ENCODE results near the gene TICRR.

The TICRR gene

DNA sequence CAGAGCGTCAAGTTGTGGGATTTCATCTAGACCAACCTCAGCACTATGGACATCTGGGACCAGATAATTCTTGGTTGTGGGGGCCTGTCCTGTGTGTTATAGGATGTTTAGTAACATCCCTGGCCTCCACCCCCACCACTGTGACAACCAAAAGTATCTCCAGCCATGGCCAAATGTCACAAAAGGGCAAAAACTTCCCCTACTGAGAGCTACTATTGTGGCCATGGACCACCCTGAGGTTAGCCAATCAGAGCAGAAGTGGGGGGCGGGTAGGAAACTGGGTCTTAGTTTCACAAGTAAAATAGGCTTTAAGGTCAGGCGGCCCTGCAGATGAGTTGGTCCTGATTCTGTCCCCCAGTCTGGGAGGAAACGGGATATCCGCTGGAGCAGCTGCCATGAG lies 54.6 kb downstream of the TICRR start:
- DNase-seq (ENCODE audit: low spot score), result no peak

DNA sequence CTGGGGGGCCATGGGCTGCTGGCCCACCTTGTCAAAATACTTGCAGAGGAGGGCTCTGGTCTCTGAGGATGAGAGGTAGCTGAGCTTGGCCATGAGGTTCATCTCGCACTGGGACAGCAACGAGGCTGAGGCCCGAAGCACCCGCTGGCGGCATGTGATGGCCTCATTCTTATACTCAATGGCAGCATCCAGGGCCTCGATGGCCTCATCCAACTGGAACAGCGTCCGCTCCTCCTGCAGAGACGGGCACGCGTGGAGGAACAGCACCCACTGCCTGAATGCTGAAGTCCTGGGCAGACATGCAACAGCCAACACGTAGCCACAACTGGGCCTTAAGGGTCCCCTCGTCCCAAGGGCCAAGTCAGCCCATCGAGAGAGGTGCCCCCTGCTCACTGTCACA lies 55.0 kb downstream of the TICRR start:
- no peak for DNase-seq (ENCODE audit: low spot score)

DNA sequence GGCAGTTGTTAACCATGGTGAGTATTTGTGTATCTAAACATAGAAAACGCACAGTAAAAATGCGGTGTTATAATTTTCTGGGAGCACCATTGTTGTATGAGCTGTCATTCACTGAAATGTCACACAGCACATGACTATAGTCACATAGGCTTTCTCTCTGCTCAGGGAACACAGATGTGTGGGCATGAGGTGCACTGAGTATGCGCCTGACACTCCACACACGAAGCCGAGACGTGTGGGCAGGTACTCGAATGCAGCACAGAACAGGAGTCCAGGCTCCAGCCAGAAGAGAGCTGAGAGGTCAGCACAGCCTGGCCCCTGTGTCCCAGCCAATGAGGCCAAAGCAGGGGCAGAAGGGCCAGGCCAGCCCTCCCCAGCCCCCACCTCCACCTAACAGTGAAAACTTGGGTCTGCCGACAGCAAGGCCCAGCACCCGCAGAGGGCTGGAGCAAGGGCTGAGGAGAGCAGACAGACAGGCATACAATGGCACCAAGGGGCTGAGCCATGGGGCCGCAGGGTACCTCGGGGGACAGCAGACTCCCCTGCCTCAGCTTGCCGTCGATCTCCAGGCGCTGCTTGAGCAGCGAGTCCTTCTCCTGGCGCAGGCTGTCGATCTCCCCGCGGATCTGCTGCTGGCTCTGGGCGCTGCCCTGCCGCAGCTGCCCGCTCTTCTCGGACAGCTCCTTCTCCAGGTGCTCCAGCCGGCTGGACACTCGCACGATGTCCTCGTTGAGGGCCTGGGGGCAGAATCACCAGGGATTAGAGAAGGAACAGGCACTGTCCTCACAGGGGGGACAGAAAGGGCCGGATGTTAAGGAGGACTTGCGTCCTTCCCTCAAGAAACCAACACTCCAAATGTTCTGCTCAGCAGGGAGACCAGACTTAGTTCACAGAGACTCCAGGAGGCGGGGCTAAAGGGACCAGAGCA lies 56.0 kb downstream of the TICRR start:
- DNase-seq (ENCODE audit: low spot score), result no peak

DNA sequence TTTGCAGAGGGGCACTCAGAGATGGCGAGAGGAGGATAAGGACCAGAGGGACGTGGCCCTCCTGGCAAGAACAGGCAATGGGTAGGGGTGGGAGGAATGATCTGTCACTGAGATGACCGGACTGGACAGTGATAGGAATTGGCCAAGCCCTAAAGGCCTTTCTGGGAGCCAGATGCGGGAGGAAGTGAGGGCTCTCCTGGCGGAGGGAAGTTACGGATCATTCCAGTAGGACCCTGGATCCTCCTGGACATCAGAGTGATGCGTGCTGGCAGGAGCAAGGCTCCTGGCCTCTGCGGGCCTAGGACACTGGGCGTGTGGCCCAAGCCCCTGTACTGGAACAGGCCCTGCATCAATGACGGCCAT lies 56.6 kb downstream of the TICRR start:
- DNase-seq (ENCODE audit: low spot score), result no peak

DNA sequence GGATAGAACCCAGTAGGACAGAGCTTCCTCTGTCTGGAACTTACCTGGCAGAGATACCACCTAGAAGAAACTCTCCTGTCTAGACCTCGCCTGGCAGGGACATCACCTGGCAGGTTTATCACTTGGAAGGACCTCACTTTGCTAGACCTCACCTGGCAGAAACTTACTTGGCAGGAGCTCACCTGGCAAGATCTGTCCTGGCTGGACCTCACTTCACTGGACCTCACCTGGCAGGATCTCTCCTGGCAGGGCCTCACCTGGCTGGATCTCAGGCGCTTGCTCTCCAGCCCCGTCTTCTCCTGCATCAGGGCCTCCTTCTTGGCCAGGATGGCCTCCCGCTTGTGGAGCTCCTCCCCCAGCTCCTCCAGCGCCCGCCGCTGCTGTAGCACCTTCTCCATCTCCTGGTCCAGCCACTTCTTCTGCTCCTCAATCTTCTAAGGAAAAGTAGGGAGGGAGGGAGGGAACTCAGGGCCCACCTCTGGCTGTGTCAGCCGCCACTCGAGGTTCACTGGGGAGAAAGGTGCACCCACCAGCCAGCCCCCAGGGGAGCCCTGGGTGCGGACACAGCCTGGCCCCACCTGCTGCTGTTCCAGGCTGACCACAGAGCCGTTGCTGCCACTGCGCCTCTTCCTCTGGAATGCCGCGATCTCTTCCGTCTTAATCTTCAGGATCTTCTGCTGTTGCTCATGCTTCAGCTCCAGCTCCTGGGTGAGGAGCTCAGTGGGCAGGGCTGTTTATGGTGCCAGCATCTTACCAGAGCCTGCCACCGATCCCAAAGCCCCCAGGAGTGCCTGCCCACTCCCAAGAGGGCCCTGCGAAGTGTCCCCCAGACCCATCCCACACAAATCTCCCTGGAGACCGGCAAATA lies 57.5 kb downstream of the TICRR start:
- DNase-seq (ENCODE audit: low spot score), result no peak

DNA sequence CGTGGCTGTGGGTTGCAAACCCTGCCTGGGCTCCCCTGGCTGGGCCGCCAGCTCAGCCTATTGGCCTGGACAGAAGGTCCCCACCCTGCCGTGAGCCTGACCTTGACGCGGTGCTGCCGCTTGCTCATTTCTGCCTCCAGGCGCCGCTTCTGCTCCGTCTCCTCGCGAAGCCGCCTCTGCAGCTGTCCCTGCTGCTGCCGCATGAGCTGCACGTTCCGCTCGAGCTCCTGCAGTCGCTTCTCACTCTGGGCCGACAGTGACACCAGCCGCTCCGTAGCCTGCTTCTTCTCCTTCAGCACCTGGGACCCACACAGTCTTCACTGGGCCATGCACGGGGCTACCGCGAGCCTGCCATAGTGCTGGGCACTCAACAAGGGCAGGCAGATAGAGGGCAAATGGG lies 58.3 kb downstream of the TICRR start:
- DNase-seq (ENCODE audit: low spot score), result no peak

DNA sequence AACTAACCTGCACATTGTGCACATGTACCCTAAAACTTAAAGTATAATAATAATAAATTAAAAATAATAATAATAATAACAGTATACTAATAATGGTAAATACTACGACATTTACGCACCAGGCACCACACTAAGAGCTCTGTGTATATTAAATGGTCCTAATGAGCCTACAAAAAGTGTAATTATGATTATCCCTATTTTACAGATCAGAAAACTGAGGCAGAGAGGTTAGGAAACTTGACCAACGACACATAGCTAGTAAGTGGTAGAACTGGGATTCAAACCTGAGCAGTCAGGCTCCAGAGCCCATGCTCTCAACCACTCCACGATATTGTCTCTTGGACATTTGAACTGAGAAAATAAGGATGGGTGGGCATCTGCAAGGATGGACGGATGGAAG lies 65.0 kb downstream of the TICRR start:
- DNase-seq (ENCODE audit: low spot score), result no peak

DNA sequence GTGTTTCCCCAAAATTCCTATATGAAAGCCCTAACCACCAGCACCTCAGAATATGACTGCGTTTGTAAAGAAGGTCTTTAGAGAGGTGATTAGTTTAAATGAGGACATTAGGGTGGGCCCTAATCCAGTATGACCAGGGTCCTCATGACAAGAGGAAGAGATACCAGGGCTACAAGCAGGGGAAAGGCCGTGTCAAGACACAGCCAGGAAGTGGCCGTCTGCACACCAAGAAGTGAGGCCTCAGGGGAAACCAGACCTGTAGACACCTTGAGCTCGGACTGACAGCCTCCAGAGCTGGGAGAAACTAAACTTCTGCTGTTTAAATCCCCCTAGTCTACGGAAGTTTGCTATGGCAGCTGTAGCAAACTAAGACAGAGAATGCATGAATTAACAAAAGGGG lies 65.8 kb downstream of the TICRR start:
- no peak for DNase-seq (ENCODE audit: low spot score)

DNA sequence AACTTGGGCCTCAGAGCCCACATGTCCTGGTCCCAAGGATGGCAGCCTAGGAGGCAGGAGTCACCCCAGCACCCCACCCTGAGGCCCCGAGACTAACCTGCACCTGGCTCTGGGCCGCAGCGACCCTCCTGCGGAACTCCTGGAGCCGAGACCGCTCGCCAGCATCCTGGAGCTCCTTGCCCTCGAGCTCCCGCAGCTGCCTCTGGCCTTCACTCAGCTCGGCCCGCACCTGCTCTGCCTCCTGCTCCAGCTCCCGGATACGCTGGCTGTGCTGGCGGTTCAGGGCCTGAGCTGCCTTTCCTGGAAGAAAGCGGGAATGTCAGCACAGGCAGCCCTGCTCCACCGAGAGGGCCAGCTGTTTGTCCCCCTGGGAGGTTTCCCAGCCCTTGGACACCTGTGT lies 66.8 kb downstream of the TICRR start:
- no peak for DNase-seq (ENCODE audit: low spot score)

DNA sequence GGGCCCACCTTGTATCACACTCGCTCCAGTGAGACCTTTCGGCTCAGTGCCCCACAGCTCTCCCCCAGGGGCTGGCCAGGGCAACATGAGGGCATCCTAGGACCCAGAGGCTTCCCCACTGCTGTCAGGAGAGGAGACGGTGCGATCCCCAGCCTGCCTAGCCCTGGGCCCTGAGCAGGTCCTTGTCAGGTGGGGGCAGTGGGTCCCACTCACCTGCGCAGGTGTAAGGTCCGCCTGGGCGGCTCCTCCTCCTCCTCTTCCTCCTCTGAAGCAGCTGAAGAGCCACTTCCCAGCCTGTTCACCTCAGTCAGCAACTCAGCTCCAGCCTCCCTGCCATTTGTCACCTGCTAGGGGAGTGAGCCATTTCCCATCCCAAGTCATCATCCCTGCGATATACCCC lies 70.4 kb downstream of the TICRR start:
- no peak for DNase-seq (ENCODE audit: low spot score)

DNA sequence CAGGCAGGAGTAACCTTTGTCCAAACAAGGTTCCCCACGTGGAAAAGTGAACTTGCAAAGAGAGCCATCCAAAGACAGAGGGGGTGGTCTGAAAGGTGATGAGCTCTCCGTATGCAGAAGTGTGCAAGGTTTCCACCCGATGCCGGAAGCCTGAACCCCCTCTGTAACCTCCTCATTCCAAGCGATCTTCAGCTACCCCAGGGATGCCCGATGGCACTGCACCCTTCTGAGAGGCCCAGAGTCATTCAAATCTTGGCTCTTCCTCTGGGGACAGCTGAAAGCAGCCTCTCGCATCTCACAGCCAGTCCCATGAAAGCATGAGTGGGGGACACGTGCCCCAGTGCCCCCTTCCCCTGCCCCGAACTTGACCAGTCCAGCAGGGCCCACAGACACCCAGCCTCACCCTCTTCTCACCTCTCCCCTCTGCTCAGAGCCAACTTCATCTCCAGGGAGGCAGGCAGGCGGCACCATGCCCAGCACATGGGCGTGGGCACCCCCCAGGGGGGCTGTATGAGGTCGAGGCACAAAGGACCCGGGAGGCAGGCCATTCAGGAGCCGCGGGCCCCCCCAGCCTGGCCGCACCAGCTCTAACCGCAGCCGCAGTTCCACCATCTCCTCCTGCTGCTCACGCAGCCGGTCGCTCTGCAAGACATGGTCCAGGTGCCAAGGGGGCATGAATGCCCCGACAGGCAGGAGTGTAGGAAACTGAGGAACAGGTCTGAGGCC lies 71.3 kb downstream of the TICRR start:
- no peak for DNase-seq (ENCODE audit: low spot score)

DNA sequence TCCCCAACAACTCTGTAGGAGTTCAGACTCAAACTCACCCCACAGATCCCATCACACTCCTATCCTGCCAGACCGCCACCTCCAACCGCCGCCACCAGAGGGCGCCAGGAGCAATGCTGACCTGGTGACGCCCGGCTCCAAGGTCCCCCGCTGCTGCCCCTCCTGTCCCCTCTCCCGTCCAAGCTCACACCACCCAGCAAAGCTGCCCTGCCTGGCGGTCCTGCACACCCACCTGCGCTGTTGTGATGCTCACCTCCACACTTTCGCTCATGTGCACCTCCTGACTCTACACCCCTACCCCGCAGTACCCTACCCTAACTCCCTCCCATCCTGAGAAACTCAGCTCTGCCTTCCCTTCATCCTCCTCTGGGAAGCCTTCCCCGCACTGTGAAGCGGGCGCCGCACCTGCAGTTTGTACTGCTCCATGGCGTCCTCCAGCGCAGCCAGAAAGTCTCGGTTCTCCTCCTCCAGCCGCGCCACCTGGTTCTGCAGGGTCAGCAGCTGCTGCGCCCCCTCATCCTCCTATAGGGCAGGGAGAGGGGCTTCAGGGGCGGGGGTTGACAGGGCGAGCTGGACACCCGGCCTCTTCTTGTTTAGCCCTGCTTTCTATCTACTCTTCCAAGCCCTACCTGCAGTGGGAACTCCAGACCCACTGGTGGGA lies 72.1 kb downstream of the TICRR start:
- peak; percentile 21 for DNase-seq (ENCODE audit: low spot score)

DNA sequence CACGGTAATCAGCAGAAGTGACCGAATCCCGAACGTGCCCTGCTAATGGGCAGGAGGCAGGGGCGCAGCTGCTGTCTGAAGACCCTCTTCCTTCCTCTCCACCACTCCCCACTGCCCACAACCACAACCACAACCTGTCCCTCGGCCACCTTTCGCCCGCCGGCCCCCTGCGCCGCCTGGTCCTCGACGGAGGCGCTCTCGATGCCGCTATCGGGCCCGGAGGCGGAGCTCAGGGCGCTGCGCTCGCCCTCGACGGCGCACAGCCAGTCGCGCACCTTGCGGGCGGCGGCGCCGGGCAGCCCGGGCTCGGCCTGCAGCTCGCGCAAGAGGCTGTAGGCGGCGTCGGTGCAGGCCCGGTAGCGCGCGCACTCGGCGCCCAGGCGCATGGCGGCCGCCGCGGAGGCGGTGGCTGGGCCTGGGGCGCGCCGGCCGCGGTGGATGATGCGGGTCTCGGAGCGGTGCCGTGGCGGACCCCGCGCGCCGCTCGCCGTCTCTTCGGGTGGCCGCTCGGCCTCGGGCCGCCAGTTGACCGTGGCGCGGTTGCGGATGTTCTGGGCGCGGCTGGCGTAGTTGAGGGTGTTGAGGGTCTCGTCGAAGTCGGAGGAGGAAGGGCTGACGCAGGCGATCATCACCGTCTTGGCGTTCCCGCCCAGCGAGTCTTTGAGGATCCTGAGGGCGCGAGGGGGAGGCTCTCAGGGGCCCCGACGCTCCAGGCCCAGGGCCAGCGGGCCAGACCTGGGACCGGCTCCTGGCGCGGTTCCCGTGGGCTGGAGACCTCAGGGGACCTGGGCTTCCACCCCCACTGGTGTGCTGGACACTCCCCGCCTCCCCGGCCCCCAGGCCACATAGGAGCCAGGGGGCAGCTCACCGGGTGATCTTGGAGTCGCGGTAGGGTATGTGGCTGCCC lies 73.1 kb downstream of the TICRR start:
- no peak for DNase-seq (ENCODE audit: low spot score)

DNA sequence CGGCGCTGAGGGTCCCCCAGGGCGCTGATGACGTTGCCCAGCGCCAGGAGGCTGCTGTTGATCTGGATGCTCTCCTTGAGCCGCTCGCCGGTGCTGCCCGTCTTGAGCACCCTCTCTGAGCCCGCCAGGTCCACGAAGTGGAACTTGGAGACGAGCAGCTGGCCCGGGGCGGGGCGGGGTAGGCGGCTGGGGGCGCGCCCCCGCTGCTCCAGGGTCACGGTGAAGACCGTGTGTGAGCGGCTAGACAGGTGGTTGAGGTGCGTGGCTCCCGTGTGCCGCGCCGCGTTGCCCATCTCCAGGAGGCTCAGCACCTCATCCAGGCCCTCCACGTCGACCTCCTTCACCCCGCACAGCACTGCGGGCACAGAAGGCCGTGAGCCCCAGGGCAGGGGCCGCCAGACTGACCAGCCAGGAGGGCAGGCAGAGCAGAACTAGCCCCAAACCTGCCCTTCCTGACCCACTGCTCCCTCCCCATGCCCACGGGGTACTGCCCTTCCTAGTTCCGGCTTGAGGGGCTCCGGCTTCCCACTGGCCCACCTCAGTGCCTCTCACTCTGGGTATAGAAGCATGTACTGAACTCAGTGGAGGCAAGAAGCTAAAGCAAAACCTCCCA lies 73.8 kb downstream of the TICRR start:
- no peak for DNase-seq (ENCODE audit: low spot score)

DNA sequence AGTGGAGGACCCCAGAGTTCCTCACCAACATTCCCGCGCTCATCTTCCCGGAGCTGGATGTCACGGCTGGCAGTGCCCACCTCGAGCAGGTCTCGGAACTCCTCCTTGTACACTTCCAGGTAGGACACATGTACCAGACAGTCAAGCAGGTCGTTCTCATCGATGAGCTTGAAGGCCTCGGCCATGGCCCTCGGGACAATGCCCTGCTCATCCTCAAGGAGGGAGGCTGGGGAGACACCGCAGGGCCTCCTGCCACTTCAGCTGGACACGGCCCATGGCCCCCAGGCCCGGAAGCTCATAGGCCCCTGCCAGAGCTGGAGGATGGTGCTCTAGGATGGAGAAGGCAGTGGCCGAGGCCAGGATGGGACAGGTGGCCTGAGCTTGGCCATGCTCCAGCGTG lies 74.4 kb downstream of the TICRR start:
- DNase-seq (ENCODE audit: low spot score), result no peak

DNA sequence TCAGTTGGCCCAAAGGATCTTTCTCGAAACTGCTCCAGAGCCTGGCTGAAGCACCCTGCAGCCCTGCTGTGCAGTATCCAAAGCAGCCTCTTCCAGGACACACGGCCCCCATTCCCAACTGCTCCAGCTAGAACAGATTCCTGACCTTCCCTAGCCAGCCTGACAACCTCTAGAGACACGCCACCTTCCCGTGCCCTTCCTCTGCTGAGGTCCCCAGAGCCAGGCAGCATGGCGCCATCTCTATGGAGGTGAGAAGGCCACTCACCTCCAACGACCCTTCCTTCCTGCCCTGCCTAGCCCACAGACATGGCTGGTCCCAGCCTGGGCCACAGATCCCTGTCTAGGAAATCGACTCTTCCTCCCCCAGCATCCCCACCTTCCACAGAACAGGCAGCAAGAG lies 76.9 kb downstream of the TICRR start:
- no peak for DNase-seq (ENCODE audit: low spot score)

DNA sequence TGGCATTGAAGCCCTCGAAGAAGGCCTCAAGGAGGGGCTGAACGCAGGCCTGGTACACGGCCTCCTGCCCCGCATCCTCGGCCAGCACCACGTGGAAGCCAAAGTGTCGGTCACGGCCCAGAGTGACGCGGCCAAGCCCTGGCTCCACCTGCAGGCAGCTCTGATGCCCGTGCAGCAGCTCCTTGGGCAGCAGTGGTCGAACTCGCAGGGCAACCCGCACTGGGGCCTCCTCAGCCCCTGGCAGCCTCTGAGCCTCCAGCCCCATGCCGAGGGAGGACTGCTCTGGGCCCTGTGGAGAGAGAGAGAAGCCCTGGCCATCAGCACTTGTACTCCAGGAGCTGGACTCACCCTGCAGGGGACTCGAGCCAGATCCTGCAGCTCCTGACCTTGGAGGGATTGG lies 77.4 kb downstream of the TICRR start:
- DNase-seq (ENCODE audit: low spot score), result no peak

DNA sequence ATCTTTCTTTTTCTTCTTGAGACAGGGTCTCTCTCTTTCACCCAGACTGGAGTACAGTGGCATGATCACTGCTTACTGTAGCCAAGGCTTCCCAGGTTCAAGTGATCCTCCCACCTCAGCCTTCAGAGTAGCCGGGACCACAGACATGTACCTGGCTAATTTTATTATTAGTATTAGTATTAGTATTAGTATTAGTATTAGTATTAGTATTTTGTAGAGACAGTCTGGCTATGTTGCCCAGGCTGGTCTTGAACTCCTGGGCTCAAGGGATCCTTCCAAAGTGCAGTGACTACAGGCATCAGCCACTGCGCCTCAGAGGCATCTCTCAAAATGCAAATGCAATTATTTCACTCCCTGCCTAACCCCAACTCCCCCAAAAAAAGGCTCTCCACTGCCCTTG lies 78.3 kb downstream of the TICRR start:
- no peak for DNase-seq (ENCODE audit: low spot score)

DNA sequence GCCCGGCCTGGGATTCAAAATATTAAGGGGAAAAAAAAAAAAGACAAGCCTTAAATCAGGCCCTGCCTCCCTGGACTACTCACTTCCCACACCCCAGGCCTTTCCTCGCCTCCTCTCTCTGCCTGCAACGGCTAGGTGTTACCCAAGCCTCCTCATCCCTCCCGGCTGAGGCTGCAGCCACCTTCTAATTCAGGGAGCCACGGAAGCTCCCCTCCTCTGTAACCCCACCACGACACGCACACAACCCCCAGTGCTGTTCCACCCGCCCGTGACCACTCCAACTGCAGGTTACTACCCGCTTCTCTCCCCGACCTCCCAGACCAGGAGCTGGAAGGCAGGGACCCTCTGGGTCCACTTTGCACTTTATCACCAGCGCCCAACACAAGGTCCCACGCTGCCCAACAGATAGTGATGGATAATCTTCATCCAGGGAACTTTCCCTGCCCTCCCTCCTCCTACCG lies 79.1 kb downstream of the TICRR start:
- DNase-seq (ENCODE audit: low spot score), result no peak

Measured in globus pallidus (tissue), 1 donor.